Endometrial microvascular endothelial cells (primary cell): ENCODE results near the gene DNAH12. TPM values are rescaled to one million over a fixed set of nuclear protein-coding genes. Genes with fewer than 3 reads are reported as not detected.
"Not testable (repeated sequence)": the region's sequence is repeated elsewhere in the genome, so short reads cannot be mapped to it uniquely, and the experiment has no call there.

Source experiments
- in situ Hi-C: cut with HindIII; loops from 2 replicates; pipeline ENCODE4 v1.10.0; 2017; ENCODE audit warnings: low sequenced_read_pairs, low pct_unique_long_range_greater_than_20kb; ENCODE audit errors: inconsistent ontology term
- total RNA-seq: library from RNA; depleted of rRNA; stranded (reverse); fragments of >200 nt; gene quantifications from one replicate; pipeline ENCODE4 v1.2.3, GENCODE V29; 2015; ENCODE audit errors: inconsistent ontology term

DNAH12 gene
- total RNA-seq, 1 donor from 2014 or later: 0.19 TPM

DNA sequence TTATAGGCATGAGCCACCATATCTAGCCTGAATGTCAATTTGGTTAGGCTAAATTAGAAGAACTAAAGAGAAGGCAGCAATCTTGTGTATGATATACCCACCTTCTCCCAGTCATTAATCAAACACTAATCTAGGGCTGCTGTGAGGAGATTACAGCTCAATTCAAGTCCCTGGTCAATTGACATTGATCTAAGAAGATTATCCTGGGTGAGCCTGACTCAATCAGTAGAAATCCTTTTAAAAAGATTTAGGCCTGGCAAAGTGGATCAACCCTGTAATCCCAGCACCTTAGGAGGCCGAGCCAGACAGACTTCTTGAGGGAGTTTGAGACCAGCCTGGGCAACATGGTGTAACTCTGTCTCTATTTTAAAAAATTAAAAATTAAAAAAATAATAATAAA is 2.5 kb upstream of the DNAH12 start:
- in situ Hi-C loops: no loop called here

DNA sequence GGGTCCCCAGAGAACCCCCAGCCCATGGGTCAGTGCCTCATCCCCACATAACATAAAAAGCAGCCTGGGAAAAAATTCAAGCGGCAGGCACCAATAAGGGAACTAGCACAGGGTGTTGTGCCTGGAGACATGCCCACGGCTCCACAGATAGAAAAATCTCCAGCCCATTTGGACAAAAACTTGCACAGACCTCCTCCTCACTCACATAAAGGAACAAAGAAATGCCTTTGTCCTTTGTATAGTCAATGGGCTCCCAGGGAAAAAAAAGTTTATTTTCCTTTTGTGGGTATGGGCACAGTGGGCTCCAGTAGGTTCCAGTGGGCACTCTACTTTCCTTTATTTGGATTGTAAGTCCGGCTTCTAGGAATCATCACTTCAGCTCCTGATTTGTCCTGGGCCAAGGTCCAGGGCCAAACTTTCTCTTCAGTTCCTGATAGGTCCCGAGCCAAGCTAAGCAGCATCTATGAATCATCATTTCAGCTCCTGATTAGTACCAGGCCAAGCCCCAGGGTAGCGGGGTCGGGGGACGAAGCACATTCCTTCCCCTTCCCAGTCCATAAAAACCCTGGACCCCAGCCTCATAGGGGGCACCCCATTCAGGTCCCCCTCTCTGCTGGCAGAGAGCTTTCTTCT is 1.6 kb upstream of the DNAH12 start:
- in situ Hi-C loops: no loop called here

DNA sequence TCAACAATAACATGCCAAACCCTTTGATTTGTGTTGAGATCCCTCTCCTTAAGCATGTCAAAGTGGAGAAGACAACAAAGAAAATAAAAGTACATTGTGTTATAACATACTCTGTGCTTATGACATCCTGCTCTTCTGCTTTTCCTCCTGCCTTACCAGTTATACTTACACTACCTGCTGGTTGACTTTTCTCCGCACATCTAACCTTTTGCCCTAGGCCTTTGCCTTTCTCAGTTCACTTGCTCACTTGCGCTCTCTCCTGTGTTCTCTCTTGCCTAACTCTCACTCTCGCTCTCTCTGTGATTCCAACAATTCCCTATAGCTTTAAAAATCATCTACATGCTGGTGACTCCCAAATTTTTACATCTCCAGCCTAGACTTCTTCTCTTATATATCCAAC is 5.7 kb downstream of the DNAH12 start:
- in situ Hi-C loops: no loop called here

DNA sequence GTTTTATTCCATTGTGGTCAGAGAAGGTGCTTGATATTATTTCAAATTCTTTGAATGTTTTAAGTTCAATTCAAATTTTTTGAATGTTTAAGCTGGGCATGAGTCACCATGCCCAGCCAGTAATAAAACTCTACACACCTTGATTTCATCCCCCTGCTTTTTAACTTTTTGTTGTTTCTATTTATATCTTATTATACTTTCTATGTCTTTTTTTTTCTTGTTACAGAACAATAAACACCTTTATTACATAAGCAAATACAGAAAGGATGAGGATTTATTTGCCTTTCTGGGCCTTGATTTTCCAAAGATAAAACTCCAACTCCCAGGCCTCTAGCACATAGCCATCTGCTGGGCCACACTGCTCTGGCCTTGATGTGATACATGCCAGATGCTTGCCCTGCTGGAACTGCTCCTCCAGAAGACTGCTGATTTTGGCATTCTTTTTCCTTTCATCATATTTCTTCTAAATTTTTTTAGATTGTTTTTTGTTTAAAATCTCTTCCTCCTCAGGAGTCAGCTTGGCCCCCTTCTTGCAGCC is 14.0 kb downstream of the DNAH12 start:
- in situ Hi-C loops: no loop called here

DNA sequence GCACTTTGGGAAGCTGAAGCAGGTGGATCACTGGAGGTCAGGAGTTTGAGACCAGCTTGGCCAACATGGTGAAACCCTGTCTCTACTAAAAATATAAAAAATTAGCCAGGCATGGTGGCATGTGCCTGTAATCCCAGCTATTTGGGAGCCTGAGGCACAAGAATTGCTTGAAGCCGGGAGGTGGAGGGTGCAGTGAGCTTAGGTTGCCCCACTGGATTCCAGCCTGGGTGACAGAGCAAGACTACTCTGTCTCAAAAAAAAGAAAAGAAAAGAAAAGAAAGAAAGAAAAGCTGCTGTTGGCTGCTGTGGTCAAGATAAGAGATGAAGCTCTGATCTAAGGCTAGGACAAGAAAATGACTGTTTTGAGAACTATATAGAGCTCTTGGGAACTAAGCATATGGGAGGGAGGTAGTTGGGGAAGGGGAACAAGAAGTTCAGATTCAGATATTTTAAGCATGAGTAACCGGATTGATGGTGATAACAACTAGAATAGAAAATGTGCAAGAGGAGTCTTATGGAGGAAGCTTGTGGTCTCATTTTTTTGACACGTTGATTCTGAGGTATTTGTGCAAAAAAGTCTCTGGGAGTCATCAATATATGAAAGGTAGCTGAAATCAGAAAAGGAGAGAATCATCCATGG is 25.7 kb downstream of the DNAH12 start:
- in situ Hi-C loops: no loop called here

DNA sequence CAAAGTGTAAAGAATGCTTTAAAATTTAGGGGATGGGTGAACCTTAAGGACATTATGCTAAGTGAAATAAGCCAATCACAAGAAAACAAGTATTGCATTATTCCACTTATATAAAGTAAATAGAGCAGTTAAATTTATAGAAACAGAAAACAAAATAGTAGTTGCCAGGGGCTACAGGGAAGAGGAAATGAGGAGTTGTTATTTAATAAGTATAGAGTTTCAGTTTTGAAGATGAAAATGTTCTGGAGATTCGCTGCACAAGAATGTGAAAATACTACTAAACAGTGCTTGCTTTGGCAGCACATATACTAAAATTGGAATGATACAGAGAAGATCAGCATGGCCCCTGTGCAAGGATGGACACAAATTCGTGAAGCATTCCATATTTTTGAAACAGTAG is 32.0 kb downstream of the DNAH12 start:
- in situ Hi-C loops: no loop called here

DNA sequence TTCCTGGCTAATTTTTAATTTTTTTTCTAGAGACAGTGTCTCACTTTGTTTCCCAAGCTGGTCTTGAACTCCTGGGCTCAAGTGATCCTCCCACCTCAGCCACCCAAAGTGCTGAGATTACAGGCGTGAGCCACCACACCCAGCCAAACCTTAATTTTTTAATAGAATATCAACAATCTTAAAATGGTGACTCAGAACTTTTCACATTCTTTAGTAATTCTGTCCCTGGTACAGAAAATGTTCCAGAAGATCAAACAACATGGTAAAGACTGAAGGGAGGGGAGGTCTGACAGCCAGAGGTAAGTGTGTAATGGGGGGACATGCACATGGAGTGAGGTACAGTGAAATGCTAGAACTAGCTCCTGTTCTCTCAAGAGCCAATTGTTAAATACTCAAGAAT is 38.2 kb downstream of the DNAH12 start:
- in situ Hi-C loops: no loop called here

DNA sequence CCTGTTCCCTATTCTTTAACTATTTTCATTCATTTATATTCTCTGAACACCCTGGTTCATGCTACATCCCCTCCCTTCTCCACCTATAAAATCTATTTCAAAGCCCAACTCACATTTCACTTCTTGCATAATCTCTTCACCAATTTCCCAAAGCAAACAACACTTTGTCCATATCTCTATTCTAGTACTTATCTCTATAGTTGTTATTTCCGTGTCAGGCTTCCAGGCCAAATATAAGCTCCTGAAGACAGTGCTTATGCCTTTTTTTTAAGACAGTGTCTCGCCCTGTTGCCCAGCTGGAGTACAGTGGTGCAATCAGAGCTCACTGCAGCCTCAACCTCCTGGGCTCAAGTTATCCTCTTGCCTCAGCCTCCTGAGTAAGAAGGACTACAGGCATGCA is 43.6 kb downstream of the DNAH12 start:
- in situ Hi-C loops: no loop called here

DNA sequence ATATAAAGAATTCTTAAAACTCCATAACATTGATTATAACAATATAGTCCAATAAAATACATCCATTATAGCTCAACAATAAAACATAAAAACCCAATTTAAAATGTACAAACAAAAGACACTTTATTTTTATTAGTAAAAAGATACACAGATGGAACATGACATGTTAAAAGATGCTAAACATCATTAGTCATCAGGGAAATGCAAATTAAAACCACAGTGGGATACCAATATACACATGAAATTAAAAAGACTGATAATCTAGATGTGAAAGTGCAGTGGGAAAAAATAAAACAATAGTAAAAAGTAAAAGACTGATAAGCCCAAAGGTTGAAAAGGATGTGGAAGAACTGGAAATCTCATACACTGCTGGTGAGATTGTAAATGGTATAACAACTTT is 46.2 kb downstream of the DNAH12 start:
- in situ Hi-C loops: no loop called here

DNA sequence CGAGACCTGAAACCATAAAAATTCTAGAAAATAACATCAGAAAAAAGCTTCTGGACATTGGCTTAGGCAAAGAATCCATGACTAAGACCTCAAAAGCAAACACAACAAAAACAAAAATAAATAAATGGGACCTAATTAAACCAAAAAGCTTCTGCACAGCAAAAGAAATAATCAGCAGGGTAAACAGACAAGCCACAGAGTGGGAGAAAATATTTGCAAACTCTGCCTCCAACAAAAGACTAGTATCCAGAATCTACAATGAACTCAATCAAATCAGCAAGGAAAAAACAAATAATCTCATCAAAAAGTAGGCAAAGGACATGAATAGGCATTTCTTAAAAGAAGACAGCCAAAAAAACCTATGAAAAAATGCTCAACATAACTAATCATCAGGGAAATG is 59.6 kb downstream of the DNAH12 start:
- in situ Hi-C loops: no loop called here

DNA sequence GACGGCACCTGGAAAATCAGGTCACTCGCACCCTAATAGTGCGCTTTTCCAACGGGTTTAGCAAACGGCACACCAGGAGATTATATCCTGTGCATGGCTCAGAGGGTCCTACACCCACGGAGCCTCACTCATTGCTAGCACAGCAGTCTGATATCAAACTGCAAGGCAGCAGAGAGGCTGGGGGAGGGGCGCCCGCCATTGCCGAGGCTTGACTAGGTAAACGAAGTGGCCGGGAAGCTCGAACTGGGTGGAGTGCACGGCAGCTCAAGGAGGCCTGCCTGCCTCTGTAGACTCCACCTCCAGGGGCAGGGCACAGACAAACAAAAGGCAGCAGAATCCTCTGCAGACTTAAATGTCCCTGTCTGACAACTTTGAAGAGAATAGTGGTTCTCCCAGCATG is 67.0 kb downstream of the DNAH12 start:
- in situ Hi-C loops: not testable (repeated sequence)

DNA sequence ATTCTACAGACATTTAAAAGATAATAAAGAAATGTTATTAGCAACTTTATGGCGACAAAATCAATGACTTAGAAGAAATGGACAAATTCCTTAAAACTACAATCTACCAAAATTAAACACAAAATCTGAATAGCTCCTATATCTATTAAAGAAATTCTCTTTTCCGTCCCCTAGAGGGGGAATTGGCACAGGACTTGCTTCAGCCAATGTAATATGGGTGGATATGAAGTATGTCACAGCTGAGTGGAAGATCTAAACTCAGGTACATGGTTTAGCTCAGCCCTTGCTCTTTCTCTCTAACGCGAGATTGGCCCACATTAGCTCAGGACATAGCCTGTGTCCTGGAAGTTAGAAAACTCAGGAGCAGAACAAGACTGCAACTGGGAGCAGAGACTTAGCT is 79.3 kb downstream of the DNAH12 start:
- in situ Hi-C loops: no loop called here

DNA sequence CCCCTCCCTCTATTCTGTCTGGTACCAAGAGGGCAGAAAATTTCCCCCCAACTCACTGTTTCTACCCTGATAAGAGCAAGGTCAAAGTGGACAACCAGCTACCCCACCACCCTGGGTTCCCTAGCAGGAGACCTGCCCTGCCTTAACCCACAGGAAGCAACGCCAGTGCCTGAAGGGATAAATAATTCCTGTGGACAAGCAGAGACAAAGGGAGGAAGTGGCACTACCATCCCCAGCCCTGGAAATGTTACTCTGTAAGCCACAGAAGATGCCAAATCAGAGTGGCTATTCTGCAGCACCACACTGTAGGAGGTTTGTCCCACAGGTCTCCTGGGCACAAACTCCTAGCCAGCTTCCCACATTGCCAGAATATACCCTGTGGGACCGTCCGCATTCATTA is 80.1 kb downstream of the DNAH12 start:
- in situ Hi-C loops: no loop called here

DNA sequence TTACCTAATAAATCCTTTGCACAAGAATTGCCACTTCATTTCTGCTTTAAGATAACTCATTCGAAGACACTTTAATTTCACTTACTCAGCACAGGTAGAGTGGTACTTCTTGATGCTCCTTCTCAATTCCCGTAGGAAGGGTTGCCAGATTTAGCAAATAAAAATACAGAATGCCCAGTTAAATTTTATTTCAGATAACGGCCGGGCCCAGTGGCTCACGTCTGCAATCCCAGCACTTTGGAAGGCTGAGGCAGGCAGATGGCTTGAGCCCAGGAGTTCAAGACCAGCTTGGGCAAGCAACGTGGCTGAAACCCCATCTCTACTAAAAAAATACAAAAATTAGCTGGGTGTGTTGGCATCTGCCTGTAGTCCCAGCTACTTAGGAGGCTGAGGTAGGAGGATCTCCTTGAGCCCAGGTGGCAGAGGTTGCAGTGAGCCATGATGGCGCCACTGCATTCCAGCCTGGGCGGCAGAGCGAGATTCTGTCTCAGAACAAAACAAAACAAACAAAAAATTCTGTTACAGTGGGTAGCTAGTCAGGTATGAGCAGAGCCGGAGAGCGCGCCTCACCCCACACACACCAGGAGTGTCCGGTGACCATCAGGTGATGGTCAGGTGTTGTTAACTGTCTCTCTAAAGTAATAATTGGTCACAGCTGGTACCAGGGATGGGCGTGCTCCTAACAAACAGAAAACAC is 92.8 kb downstream of the DNAH12 start:
- in situ Hi-C loops: no loop called here

DNA sequence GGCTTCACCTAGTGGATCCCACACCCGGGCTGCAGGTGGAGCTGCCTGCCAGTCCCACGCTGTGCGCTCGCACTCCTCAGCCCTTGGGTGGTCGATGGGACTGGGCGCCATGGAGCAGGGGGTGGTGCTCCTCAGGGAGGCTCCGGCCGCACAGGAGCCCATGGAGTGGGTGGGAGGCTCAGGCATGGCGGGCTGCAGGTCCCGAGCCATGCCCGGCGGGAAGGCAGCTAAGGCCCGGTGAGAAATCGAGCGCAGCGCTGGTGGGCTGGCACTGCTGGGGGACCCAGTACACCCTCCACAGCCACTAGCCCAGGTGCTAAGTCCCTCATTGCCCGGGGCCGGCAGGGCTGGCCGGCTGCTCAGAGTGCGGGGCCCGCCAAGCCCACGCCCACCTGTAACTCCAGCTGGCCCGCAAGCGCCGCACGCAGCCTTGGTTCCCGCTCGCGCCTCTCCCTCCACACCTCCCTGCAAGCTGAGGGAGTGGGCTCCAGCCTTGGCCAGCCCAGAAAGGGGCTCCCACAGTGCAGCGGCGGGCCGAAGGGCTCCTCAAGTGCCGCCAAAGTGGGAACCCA is 94.8 kb downstream of the DNAH12 start:
- in situ Hi-C loops: not testable (repeated sequence)

DNA sequence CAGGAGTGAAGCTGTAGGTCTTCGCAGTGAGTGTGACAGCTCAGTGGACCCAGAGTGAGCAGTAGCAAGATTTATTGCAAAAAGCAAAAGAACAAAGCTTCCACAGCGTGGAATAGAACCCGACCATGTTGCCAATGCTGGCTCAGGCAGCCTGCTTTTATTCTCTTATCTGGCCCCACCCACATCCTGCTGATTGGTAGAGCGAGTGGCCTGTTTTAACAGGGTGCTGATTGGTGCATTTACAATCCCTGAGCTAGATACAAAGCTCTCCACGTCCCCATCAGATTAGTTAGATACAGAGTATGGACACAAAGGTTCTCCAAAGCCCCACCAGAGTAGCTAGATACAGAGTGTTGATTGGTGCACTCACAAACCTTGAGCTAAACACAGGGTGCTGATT is 95.7 kb downstream of the DNAH12 start:
- in situ Hi-C loops: not testable (repeated sequence)

DNA sequence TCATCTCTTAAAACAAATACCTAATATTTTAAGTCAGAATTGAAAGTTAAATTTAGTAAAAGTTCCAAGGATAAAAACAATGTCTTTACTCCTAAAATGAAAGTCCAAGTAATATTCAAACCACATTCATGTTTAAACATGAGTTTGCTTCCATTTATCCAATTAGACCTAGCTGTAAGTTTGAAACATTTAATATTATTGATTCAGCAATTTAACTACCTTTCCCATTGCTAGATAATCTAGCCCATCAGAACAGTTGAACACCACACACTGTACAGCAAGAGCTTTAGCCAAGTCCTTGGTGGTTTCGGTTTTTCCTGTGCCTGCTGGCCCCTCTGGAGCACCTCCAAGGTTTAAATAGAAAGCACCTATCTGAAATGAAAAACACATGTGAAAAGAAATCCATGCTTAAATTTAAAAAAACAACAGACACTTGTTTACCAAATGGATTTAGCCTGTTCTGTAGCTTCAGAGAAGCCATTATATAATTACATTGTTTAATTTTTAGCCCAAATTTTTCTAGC is 97.8 kb downstream of the DNAH12 start:
- in situ Hi-C loops: no loop called here

DNA sequence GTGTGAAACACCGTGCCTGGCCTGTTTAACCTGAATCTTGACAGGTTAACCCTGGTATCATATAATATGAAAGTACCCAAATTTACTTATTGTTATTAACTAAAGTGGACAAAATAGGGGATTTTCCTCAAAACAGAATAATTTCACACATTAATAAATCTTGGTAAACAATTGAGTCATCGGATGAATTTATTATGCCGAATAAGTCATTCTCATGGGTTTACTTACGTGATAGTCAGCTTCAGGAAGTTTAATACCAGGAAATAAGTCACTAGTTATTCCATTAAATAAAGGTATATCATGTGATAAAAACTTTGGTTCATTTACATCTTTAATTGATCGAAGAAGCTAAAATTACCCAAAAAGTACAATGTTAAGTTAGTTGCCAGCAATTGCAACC is 99.7 kb downstream of the DNAH12 start:
- in situ Hi-C loops: no loop called here

DNA sequence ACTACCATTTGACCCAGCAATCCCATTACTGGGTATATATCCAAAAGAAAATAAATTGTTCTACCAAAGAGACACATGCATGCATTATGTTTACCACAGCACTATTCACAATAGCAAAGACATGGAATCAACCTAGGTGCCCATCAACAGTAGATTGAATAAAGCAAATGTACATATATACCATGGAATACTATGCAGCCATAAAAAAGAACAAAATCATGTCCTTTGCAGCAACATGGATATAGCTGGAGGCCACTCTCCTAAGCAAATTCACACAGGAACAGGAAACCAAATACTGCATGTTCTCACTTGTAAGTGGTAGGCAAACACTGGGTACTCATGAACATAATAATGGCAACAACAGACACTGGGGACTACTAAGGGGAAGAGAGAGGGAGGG is 104.0 kb downstream of the DNAH12 start:
- in situ Hi-C loops: not testable (repeated sequence)

DNA sequence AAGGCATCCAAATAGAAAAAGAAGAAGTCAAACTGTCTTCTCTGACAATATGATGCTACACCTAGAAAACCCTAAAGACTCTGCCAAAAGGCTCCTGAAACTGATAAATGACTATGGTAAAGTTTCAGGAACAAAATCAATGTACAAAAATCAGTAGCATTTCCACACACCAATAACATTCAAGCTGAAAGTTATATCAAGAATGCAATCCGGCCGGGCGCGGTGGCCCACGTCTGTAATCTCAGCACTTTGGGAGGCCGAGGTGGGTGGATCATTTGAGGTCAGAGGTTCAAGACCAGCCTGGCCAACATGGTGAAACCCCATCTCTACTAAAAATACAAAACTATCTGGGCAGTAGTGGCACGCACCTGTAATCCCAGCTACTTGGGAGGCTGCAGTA is 105.7 kb downstream of the DNAH12 start:
- in situ Hi-C loops: not testable (repeated sequence)
